Stimulated activated CD8-positive, alpha-beta memory T cell treated with anti-CD3 and anti-CD28 coated beads, Interleukin-12 subunit alpha, Interleukin-12 subunit beta, amount 100 ng/mL, for 1 hour (primary cell): ENCODE data around the gene HOXC4.
"Not testable (repeated sequence)": the region's sequence is repeated elsewhere in the genome, so short reads cannot be mapped to it uniquely, and the experiment has no call there.

Source experiments
- DNase-seq: peaks from one replicate; pipeline ENCODE4 v3.0.0-alpha.2; 2020; ENCODE audit warnings: low read depth

Gene HOXC4

DNA sequence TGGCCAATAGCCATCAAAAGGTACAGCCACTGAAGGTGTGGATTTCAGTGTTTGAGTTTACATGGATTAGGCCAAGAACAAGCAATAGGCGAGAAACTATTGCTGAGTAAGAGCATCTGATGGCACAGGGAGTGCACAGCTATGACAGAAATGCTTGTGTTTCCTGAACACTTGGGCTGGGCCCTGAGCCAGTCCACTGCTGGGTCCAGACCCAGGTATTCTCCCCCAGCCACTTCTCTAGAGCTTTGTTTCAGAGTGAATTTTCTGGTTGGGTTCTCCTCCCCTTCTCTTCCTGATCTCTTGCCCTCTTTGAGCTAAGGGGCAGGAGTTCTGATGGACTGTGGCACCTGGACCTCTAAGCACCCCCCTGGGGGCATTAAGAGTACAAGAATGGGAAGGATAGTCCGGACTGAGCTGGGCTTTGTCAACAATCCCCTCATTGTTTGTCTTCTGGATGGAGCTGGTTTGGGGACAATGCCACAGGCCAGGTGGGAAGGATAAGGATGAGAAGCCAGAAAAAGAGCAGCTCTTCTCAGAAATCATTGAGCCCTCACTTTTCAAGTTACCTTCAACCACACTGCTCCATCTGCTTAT lies 12.4 kb upstream of the HOXC4 start:
- no peak for DNase-seq

DNA sequence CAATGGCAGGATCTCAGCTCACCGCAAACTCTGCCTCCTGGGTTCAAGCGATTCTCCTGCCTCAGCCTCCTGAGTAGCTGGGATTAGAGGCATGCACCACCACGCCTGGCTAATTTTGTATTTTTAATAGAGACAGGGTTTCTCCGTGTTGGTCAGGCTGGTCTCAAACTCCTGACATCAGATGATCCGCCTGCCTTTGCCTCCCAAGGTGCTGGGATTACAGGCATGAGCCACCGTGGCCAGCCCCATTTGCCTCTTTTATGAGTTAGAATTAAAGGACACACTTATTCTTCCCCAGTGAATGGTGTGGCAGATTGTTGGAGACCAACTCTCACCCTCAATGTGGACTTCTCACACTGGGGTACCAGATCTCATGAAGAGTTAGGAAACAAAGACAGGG lies 11.6 kb upstream of the HOXC4 start:
- not testable (repeated sequence) for DNase-seq

DNA sequence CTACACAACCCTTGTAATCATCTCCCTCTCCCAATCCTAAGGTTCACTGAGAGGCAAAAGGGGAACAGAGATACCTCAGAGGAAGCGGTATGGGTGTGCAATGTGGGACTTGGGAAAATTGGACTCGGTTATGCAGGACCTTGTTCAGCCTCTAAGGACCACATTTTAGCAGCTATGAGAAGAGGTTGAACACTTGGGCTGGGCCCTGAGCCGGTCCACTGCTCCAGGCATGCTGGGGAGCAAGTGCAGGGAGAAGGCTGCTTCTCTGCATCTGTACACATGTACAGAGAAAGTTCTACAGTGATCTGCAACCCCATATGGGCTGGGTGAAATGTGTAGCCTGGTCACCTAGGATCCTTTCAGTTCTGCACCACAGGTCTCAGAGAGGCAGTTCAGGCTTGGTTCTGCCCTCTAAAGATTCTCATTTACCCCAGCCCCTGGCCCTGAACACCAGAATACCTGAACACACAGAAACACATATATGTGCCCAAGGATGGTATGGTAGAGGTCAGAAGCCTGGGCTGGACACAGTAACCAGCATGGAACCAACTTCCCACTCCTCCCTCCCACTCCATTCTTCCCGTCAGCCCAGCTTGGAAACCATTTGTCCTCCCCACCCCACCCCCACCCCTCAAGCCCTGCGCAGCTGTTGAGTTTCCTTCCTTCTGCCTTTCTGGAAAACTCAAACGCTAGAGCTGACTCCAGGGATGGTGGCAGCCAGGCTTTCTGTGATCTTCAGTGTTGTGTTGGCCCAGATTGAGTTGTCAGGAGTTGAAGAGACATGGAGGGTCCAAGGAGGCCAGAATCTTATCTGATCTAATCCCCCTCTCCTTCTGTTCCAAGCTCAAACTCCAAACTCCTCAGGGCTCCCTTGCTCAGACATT lies 10.4 kb upstream of the HOXC4 start:
- DNase-seq: no peak

DNA sequence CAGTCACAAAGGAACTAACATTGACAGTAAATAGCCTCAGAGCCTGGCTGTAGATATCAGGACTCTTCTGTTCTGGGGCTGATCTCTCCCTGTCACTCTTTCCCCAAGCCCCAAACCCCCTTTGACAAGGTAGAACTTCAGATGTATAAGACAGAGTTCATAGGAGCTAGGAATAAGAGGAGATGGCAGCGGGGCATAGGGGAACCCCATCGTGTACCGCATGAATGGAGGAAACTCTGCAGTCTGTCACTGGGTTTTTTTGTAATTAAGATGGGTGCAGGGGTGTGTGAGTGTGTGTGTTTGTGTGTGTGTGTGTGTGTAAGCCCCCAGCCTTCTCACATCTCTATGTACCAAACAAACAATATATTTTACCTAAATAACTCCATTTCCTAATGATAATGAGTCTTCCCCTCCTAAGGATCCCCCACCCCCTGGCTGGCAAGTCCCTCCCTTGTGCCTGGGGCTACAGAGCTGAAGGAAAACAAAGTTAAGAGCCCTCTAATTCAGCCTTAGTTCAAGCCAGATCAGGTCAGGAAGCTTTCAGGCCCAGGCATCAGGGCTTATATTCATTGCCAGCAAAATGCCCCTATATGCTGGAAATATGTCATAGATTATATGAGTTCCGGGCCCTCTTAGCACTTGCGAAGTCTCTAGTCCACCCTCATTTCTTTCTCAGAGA lies 9.1 kb upstream of the HOXC4 start:
- DNase-seq: no peak

- no peak for DNase-seq
These were observed 8.2 kb upstream of the HOXC4 start for GRCh38 chr12:54045401-54045800.

GRCh38 chr12:54045868-54046521 lies 7.6 kb upstream of the HOXC4 start:
- no peak for DNase-seq

GRCh38 chr12:54046809-54047159 lies 6.9 kb upstream of the HOXC4 start:
- DNase-seq: no peak

DNA sequence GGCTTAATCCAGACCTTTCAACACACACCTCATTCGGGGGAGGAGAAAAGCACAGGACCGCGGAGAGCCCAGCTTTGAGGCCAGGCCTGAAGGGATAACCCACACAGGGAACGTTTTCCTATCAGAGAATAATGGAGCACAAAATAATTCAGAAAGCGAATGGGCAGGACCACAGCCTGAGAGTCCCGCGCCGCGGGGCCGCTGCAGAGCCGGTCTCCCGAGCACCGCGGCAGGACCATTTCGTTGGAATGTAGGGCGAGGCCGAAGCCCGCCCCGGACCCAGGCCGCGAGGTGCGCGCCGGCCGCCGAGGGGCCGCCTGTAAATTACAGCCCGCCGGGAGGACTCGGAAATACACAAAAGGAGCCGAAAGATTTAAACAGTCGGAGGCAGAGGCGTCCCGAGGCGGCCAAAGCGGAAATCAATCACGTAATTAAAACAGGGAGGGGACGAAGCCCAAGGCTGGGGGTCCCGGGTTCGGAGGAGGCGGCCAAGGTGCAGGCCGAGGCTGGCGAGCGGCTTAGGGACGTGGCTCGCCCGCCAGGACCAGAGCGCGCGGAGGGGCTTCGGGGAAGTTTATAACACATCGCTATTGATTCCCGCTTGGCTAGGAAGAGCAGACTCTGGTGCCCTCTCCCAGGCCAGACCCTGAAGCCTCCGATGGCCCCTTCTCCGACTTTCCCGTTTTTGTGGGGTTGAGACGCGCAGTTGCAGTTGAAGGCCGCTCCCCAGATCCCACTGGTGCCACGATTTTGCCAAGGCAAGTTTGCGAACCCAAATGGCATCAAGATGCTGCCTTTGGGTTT lies 6.3 kb upstream of the HOXC4 start:
- no peak for DNase-seq

DNA sequence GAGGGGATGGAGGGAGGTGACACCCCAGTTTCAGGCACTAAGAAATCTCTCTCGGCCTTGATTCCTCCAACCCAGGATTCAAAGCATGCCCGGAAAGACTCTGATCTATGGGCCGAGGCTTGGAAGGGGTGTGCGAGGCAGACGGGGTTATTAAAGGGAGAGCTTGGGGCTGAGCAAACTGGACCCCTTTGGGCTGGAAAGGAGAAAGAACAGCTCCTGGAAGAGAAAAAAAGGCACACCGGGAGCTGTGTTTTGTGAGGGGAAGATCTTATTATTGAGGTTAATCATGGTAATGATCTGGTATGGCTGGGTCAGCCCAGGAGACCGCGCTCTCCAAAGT lies 5.7 kb upstream of the HOXC4 start:
- no peak for DNase-seq

DNA sequence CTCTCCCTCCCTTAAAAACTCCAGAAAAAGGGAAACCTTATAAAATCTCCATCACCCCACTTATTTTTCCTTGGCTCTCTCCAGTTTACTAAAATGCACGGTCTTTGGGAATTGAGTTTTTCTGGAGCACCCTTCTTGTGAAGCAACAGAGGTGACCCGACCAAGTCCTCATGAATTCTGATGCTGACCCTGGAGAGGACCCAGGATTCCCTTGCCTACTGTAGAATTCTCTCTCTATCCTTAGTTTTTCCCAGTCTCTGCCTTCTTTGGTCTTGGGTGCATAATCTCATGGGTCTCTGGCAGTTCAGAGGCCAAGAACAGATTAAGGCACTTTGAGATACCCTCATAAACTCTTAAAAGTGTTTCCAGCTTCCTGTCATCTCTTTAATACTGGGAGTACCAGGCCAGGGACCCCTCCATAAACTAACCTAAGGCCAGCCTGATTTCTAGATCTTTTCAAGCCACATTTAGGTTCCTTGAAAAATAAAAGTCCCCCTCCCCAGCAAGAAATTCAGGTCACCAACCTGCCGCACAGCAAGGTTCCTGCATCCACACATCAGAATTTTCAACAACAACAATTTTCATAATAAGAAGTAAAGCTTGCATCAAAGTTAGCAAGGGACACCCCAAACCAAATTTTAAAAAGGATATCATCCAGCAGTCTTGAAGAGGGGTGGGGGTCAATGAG lies 5.1 kb upstream of the HOXC4 start:
- DNase-seq: no peak

GRCh38 chr12:54049108-54049507 lies 4.5 kb upstream of the HOXC4 start:
- no peak for DNase-seq

- DNase-seq: no peak
These were observed 3.2 kb upstream of the HOXC4 start for GRCh38 chr12:54050482-54050810.

- DNase-seq: no peak
These were observed 2.4 kb upstream of the HOXC4 start for GRCh38 chr12:54051026-54051842.

DNA sequence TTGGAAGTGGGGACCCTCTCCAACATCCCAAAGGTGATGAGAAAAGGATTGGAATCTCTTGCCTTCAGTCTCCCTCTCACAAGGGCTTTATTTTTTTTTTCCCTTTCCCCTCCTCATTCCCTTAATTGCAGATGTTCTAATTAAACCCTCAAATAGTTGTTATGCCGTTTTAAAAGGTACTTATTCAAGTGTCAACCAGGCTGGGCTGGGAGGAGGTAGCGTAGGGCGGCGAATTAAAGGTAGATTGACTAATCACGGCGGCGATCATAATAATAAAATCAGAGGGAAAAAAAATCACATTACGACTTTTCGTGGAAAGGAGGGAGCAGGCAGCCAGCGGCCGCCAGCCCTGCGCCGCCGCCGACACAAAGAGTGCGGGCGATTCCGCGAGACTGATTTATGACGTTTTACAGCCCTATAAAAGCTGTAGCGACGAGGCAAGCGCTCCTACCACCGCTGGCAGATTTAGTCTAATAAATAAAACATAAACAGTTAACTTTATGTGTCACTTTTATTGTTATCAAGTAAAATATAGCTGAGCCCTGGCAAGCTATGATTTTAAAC lies 1.7 kb upstream of the HOXC4 start:
- DNase-seq: no peak

DNA sequence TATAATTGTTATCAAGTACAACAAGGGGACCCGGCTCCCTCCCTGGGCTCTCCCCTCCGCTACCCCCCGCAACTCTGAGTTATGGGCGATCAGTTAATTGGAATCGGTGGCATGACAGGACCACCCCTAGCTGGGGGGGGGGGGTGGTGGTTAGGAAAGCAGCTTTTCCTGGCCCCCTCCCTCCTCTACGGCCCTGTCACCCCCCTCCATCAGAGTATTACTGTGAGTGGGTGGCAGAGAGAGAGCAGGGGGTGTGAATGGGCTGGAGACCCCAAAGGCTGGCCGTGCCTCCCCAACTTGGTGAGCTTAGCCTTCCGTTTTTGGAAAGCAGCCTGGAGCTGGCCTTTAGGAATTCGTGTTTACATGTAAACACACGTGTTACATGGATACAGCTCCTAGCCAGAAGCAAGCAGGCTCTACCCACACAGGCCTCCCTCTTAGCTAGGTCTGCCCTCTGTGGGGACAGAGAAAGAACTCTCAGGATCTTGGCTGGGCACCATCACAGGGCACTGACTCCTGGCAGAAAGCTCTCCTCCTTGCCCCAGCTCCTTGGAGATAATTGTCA lies 1.1 kb upstream of the HOXC4 start:
- DNase-seq: no peak

GRCh38 chr12:54053003-54053750 lies 458 bp upstream of the HOXC4 start:
- no peak for DNase-seq

DNA sequence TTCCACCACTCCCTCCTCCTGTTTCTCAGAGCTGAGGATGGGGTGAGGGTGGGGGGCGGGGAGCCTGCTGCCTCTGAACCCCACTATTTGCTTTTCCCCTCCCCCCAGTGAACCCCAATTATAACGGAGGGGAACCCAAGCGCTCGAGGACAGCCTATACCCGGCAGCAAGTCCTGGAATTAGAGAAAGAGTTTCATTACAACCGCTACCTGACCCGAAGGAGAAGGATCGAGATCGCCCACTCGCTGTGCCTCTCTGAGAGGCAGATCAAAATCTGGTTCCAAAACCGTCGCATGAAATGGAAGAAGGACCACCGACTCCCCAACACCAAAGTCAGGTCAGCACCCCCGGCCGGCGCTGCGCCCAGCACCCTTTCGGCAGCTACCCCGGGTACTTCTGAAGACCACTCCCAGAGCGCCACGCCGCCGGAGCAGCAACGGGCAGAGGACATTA lies 1.1 kb downstream of the HOXC4 start:
- no peak for DNase-seq

- no peak for DNase-seq
These were observed 1.9 kb downstream of the HOXC4 start for GRCh38 chr12:54055552-54055951.

- no peak for DNase-seq
These were observed 2.5 kb downstream of the HOXC4 start for GRCh38 chr12:54056110-54056509.
